Glutamatergic neuron (in vitro differentiated cells): ENCODE measurements around the gene SHROOM4. TPM values are rescaled to one million over a fixed set of nuclear protein-coding genes. Genes with fewer than 3 reads are reported as not detected.
A peak's percentile ranks its signal among the peaks of the same experiment; 100 is the strongest.

Experiments used
- DNase-seq: peaks from one replicate; pipeline ENCODE4 v3.0.0; 2022
- H3K27ac Mint-ChIP-seq: one replicate; pipeline ENCODE4 v1.8.0; 2020; ENCODE audit warnings: mild to moderate bottlenecking, mixed read lengths, inconsistent platforms; ENCODE audit not compliant: unreplicated experiment
- H3K27me3 Mint-ChIP-seq: one replicate; pipeline ENCODE4 v1.8.0; 2020; ENCODE audit warnings: mild to moderate bottlenecking, moderate library complexity, mixed read lengths, inconsistent platforms; ENCODE audit not compliant: unreplicated experiment
- H3K36me3 Mint-ChIP-seq: one replicate; pipeline ENCODE4 v1.8.0; 2020; ENCODE audit warnings: mild to moderate bottlenecking, mixed read lengths, inconsistent platforms; ENCODE audit not compliant: unreplicated experiment
- H3K4me1 Mint-ChIP-seq: one replicate; pipeline ENCODE4 v1.8.0; 2020; ENCODE audit warnings: mild to moderate bottlenecking, low read depth, mixed read lengths, inconsistent platforms; ENCODE audit not compliant: unreplicated experiment
- H3K4me3 Mint-ChIP-seq: one replicate; pipeline ENCODE4 v1.8.0; 2020; ENCODE audit warnings: mild to moderate bottlenecking, mixed read lengths, inconsistent platforms; ENCODE audit not compliant: unreplicated experiment
- H3K9me3 Mint-ChIP-seq: one replicate; pipeline ENCODE4 v1.8.0; 2020; ENCODE audit warnings: mild to moderate bottlenecking, moderate library complexity, mixed read lengths, inconsistent platforms; ENCODE audit not compliant: unreplicated experiment
- total RNA-seq: library from RNA; stranded (reverse); fragmentation: NEBNext Ultra II Directional; extraction: Animal tissue kit (Norgen Biotek cat#: 25700); gene quantifications from one replicate; pipeline ENCODE4 v1.2.1, GENCODE V29; 2021; ENCODE audit not compliant: unreplicated experiment
- TF ChIP-seq, protein P1 (sequence below): fragments of 200-600 bp; sonication (generic); IDR thresholded peaks from one replicate; pipeline ENCODE4 v1.5.0; 2021; ENCODE audit not compliant: partially characterized antibody, unreplicated experiment

SHROOM4 gene
- total RNA-seq, 1 donor from 2014 or later: 0.96 TPM

- Mint-ChIP-seq H3K27me3 (no peaks in the 10 kb centered on the region), H3K4me3 (no peak overlapping the region), H3K9me3 (no peaks in the 10 kb centered on the region), H3K4me1 (no peaks in the 10 kb centered on the region), H3K36me3 (no peaks in the 10 kb centered on the region), H3K27ac (no peak overlapping the region)
- TF ChIP-seq, protein P1, sequence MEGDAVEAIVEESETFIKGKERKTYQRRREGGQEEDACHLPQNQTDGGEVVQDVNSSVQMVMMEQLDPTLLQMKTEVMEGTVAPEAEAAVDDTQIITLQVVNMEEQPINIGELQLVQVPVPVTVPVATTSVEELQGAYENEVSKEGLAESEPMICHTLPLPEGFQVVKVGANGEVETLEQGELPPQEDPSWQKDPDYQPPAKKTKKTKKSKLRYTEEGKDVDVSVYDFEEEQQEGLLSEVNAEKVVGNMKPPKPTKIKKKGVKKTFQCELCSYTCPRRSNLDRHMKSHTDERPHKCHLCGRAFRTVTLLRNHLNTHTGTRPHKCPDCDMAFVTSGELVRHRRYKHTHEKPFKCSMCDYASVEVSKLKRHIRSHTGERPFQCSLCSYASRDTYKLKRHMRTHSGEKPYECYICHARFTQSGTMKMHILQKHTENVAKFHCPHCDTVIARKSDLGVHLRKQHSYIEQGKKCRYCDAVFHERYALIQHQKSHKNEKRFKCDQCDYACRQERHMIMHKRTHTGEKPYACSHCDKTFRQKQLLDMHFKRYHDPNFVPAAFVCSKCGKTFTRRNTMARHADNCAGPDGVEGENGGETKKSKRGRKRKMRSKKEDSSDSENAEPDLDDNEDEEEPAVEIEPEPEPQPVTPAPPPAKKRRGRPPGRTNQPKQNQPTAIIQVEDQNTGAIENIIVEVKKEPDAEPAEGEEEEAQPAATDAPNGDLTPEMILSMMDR: no peak
- no peak for DNase-seq
Observed at GRCh38 chrX:50581405-50581804, 232.6 kb downstream of the SHROOM4 start.

DNA sequence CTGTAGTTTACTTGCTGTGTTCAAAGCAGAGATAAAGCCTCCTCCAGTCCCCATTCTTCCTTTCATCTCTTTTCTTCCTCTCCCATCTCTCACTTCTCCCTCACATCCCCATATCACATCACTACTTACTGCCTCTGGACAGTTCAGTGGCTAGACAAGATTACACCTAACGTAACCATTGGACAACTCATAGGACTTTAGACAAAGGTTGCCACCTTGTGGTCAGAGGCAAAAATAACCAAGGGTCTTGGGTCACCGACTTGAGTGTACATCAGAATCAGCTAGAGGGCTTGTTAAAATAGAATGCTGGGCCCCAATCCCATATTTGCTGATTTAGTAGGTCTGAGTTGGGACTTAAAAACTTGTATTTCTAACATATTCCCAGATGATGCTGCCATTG, 234.0 kb downstream of the SHROOM4 start:
- peak; percentile 24 for DNase-seq
- Mint-ChIP-seq H3K36me3 (no peaks in the 10 kb centered on the region), H3K4me1 (no peaks in the 10 kb centered on the region), H3K27me3 (no peaks in the 10 kb centered on the region), H3K27ac (no peak overlapping the region), H3K4me3 (no peak overlapping the region), H3K9me3 (no peaks in the 10 kb centered on the region)
- TF ChIP-seq, protein P1: peak; percentile 54

DNA sequence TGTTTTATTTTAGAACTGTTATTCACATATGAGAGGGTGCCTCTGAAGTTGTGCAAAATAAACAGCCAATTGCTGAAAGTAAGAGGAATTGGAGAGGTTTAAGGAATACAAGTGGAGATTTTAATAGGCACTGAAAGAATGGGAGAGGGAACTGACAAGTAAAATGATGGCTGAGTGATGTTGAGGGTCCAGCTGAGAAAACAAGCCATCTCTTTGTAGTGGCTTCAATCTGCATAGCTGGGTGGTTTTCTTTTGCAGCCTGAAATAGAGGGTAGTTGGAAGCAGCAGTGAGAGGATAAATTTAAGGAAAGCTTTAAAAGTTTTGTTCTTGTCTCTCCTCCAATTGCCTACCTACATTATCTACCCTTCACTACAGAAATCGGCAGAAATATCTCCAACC, 236.7 kb downstream of the SHROOM4 start:
- TF ChIP-seq, protein P1: no peak
- peaks cover 2% of the 10 kb centered on the region for H3K4me1 Mint-ChIP-seq
- no peaks in the 10 kb centered on the region for H3K9me3 Mint-ChIP-seq
- H3K27me3 Mint-ChIP-seq: no peaks in the 10 kb centered on the region
- DNase-seq: no peak
- H3K36me3 Mint-ChIP-seq: no peaks in the 10 kb centered on the region
- H3K4me3 Mint-ChIP-seq: no peak overlapping the region
- no peak overlapping the region for H3K27ac Mint-ChIP-seq

- no peaks in the 10 kb centered on the region for H3K9me3 Mint-ChIP-seq
- no peaks in the 10 kb centered on the region for H3K36me3 Mint-ChIP-seq
- peaks cover 6% of the 10 kb centered on the region for H3K4me1 Mint-ChIP-seq
- TF ChIP-seq, protein P1: no peak
- DNase-seq: no peak
- H3K4me3 Mint-ChIP-seq: no peak overlapping the region
- H3K27me3 Mint-ChIP-seq: no peaks in the 10 kb centered on the region
- H3K27ac Mint-ChIP-seq: no peak overlapping the region
Observed at GRCh38 chrX:50567636-50568035, 246.4 kb downstream of the SHROOM4 start.

- no peak for DNase-seq
- peaks cover 6% of the 10 kb centered on the region for H3K4me1 Mint-ChIP-seq
- no peaks in the 10 kb centered on the region for H3K36me3 Mint-ChIP-seq
- no peak overlapping the region for H3K4me3 Mint-ChIP-seq
- no peak overlapping the region for H3K27ac Mint-ChIP-seq
- TF ChIP-seq, protein P1: no peak
- H3K27me3 Mint-ChIP-seq: no peaks in the 10 kb centered on the region
- H3K9me3 Mint-ChIP-seq: no peaks in the 10 kb centered on the region
Observed at GRCh38 chrX:50565718-50566117, 248.3 kb downstream of the SHROOM4 start.

Other genes with a start within 250 kb of the SHROOM4 start
- not detected for gene BMP15, start 96.5 kb upstream of the SHROOM4 start, total RNA-seq